NOMO-1 treated with dmso at 0.1 percent for 144 hours (cell line): ENCODE results near the gene UGT1A3.
"Not testable (repeated sequence)": the region's sequence is repeated elsewhere in the genome, so short reads cannot be mapped to it uniquely, and the experiment has no call there.

Experiments used
- DNase-seq: peaks from one replicate; lab custom pipeline; 2025; ENCODE audit not compliant: unreplicated experiment; lab: John Stamatoyannopoulos, UW

Gene UGT1A3

DNA sequence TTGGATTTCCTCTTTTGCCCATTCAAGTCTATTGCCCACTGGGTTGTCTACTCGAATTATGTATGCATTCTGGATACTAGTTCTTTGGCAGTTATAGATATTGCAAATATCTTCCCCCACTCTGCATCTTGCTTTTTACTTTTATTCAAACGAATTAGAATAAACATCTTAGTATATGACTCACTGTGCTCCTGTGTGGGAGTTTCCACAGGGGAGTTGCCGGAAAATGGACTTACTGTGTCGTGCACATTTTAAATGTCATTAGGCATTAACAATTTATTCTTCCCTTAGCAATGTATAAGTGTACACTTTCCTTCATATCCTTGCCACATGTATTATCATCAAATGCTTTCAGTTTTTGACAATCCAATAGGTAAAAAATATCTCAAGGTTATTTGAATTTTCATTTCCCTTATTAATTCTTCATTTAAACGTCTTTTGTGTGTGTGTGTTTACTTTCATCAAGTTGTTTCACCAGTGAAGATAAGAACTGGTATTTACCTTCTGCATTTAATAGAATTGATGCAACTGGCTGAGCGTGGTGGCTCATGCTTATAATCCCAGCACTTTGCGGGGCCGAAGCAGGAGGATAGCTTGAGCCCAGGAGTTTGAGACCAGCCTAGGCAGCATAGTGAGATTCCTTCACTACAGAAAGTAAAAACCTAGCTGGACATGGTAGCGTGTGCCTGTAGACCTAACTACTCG is 20.8 kb upstream of the UGT1A3 start:
- DNase-seq = no peak

DNA sequence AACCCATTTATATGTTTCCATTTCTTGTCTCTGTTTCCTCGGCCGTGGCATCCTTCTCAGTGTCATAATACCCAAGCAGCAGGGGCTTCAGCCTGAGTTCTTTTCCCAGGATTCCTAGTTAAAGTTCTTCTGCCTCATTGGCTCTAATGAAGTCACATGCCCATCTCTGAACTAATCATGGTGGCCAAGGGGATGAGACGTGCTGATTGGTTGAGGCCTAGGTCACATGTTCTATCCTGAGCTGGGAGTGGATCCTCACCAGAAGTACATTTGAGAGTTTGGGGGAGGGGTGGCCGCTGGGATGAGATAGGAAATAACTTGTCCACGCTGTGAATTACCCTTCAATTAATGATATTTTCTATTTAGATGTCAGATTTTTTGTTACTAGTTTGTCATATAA is 19.9 kb upstream of the UGT1A3 start:
- no peak for DNase-seq

DNA sequence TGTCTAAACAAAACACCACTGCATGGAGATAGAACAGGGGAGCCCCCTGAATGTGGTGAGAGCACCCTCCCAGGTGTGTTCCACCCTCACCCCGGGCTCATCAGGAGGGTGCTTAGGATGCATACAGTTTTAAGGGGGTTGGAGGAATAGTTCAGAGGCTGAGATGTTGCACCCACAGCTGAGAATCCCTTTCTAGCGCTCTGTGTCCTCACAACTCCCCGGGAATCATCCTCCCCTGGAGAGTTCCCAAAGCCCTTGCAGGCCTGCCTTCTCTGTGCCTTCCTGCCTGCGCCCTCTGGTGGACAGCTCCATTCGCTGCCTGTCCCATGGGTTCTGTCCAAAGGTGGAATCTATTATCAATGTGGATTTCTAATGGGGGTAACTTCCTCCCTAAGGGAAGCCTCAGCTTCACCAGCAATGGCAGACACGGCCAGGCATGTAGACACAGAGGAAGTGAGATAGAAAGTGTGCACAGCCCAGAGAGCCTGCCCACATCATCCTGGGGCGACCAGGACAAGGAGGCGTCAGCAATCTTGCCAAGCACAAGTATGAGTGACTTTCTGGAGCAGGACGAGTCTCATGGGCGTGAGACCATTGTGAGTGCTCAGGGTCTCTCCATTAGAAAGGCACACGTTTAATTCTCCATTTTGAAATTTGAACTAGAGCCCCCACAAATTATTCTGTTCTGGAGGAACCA is 17.4 kb upstream of the UGT1A3 start:
- DNase-seq = no peak

DNA sequence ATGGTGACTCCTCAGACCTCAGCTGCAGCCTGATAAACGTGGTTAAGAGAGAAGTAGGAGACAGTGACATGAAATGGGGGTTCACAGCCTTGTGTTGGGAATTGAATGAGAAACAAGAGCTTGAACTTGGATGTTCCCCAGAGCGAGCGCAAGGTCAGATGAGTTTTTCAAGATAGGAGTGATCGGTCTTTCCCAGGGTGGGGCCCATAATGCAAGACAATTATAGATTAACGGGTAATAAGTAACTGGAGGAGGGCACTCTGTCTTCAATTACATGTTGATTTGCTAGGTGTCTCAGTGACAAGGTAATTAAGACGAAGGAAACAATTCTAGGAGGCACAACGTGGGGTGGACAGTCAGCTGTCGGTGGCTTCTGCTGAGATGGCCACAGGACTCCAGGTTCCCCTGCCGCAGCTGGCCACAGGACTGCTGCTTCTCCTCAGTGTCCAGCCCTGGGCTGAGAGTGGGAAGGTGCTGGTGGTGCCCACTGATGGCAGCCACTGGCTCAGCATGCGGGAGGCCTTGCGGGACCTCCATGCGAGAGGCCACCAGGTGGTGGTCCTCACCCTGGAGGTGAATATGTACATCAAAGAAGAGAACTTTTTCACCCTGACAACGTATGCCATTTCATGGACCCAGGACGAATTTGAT is 16.1 kb upstream of the UGT1A3 start, which contains the start of gene UGT1A5:
TSS of gene UGT1A5 (plus strand) at position 297 of the 651 bp plus-strand sequence. CDS start at position 382, 85 bp downstream.
- no peak for DNase-seq

DNA sequence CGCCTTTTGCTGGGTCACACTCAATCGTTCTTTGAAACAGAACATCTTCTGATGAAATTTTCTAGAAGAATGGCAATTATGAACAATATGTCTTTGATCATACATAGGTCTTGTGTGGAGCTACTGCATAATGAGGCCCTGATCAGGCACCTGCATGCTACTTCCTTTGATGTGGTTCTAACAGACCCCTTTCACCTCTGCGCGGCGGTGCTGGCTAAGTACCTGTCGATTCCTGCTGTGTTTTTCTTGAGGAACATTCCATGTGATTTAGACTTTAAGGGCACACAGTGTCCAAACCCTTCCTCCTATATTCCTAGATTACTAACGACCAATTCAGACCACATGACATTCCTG is 15.6 kb upstream of the UGT1A3 start:
- no peak for DNase-seq

DNA sequence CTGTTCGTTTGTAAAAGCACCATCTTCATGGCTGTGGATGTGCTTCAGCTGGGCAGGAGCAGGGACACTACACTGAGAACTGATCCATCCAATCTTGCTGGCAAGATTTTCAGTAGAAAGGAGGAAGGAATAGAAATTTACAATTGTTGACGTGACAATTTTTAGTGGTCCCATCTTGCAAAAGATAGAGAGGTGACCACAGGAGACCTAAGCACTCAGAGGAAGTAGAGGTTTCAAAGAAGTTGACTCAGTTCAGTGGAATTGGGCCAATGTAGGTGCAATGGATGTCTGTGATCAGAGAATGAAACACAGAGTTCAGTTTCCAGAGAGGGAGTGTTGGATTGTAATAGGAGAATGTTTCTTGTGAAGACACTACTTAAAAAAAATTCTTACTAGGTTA is 14.7 kb upstream of the UGT1A3 start:
- DNase-seq = no peak

DNA sequence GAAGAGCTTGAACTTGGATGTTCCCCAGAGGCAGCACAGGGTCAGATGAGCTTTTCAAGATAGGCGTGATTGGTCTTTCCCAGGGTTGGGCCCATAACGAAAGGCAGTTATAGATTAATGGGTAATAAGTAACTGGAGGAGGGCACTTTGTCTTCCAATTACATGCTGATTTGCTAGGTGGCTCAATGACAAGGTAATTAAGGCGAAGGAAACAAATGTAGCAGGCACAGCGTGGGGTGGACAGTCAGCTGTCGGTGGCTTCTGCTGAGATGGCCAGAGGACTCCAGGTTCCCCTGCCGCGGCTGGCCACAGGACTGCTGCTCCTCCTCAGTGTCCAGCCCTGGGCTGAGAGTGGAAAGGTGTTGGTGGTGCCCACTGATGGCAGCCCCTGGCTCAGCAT is 10.3 kb upstream of the UGT1A3 start, which contains the start of gene UGT1A4:
TSS of gene UGT1A4 (plus strand) at position 185 of the 400 bp plus-strand sequence. CDS start at position 270, 85 bp downstream.
- DNase-seq = no peak

DNA sequence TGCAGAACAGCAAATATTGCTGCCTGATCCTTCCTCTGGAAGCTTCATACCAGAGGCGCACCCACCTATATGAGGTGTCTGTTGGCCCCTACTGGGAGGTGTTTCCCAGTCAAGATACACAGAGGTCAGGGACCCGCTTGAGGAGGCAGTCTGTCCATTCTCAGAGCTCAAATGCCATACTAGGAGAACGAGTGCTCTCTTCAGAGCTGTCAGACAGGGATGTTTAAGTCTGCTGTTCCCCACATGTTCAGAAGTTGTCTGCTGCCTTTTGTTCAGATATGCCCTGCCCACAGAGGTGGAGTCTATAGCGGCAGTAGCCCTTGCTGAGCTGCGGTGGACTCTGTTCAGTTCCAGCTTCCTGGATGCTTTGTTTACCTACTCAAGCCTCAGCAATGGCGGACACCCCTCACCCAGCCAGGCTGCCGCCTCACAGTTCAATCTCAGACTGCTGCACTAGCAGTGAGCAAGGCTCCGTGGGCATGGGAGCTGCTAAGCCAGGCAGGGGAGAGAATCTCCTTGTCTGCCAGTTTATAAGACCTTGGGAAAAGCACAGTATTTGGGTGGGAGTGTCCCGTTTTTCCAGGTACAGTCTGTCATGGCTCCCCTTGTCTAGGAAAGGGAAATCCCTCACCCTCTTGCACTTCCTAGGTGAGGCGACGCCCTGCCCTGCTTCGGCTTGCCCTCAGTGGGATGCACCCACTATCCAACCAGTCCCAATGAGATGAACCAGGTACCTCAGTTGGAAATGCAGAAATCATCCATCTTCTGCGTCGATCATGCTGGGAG is 8.2 kb downstream of the UGT1A3 start:
- DNase-seq = not testable (repeated sequence)

DNA sequence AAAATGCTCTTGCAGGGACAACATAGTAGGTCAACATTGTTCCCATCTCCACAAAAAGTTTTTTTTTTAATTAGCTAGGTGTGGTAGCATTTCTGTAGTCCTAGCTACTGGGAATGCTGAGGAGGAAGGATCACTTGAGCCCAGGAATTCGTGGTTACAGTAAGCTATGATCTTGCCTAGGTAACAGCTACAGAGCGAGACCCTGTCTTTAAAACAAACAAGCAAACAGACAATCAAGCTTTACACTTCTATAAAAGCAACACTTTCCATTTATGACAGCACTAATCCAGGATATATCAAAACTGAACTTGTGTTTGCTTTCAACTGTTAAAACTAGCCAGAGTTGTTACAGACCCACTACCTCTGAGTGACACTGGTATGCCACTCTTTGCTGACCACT is 12.0 kb downstream of the UGT1A3 start:
- DNase-seq = no peak

DNA sequence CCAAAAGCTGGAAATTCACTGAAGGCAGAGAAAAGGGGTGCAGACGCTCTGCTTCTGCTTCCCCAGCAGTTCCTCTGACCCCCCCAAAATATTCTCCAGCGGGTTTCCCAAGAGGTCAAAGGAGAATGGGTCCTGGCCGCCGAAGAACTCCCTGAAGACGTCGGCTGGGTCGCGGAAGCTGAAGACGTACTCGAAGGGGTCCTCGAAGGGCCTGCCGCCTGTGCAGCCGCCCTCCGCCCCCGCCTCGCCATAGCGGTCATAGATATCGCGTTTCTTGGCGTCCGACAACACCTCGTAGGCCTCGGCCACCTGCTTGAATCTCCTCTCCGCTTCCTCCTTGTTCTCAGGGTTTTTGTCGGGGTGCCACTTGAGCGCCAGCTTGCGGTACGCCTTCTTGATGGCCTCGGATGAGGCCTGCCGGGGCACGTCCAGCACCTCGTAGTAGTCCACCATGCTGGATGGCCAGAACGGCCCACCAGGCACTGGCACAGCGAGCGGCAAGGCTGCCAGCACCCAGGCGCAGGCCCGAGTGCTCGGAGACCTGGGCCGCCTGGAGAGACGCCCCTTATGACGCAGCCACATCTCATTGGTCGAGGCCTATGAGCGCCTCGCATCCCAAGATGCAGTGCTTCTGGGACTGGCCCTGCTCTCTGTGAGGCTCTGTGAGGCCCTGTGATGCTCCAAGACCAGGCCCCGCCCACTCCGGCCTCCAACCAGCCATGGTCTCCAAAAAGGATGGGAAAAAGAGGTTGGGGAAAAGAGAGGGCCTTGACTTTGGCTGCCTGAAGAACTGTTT is 14.8 kb downstream of the UGT1A3 start:
- DNase-seq = no peak

DNA sequence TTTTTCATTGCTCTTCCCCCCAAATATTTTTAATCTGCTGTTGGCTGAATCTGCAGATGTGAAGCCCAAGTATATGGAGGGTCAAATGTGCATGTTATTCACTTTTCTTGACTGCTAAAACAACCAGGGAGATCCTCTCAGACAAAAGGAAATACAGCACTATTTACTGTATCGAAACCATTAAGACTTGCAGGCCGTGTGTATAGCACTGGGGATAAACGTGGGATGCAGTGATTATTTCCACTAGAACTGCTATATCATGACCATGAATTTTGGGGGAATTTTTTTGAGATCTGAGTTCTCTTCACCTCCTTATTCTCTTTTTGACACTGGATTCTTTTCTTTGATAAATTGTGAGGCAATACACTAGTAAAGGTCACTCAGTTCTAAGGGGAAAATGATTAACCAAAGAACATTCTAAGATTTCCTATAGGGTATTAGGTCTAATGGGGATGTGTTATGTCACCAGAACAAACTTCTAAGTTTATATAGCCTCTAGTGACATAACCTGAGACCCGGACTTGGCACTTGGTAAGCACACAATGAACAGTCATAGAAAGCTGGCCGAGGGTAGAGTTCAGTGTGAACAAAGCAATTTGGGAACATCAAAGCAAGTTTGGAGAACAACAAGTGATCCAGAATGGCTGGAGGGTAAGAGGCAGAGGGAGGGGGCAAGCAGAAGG is 16.4 kb downstream of the UGT1A3 start:
- DNase-seq = no peak

DNA sequence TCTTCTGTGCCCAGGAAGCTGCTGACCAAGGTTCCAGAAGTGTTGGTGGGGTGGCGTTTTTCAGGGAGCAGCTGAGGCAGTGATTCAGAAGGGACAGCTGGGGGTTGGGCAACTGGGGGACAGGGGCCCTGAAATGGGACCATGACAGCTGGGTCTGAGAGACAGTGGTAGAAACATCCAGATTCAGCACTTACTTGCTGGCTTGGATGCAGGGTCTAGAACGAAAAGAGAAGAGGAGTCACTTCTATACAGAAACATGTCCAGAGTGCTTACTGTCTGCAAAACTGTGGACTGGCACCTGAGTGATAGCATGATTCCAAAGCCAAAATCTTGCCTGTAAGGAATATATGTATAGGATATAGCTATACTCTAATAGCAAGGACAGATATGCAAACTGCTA is 17.0 kb downstream of the UGT1A3 start:
- DNase-seq = not testable (repeated sequence)

DNA sequence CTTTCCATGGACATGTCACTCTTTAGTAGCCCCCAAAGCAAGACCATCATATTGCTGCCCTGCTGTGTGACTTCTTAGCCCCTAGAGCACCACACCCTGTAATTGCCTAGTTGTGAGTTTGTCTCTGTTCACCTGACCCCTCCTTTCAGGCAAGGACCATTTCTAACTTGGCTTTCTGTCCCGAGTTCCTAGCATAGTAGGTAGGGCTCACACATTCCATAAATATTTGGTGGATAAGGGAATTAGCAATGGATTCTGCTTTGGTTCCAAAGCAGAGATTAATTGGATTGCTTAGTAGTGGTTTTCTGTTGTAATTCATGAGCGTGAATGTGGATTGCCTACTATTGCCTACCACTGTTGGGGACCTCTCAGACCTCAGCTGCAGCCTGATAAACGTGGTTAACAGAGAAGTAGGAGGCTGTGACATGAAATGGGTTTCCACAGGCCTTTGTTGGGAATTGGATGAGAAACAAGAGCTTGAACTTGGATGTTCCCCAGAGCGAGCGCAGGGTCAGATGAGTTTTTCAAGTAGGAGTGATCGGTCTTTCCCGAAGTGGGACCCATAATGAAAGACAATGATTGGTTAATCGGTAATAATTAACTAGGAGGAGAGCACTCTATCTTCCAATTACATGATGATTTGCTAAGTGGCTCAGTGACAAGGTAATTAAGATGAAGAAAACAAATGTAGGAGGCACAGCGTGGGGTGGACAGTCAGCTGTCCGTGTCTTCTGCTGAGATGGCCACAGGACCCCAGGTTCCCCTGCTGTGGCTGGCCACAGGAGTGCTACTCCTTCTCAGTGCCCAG is 17.8 kb downstream of the UGT1A3 start:
- no peak for DNase-seq

DNA sequence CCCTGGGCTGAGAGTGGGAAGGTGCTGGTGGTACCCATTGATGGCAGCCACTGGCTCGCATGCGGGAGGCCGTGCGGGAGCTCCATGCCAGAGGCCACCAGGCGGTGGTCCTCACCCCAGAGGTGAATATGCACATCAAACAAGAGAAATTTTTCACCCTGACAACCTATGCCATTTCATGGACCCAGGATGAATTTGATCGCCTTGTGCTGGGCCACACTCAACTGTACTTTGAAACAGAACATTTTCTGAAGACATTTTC is 18.4 kb downstream of the UGT1A3 start:
- DNase-seq = no peak

DNA sequence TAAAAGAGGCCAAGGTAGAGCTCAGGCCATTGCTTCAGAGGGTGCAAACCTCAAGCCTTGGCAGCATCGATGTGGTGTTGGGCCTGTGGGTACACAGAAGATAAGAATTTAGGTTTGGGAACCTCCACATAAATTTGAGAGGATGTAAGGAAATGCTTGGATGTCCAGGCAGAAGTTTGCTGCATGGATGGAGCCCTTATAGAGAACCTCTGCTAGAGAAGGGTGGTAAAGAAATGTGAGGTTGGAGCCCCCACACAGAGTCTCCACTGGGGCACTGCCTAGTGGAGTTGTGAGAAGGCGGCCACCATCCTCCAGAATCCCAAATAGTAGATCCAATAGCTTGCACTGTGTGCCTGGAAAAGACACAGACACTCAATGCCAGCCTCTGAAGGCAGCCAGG is 21.8 kb downstream of the UGT1A3 start:
- DNase-seq = not testable (repeated sequence)

DNA sequence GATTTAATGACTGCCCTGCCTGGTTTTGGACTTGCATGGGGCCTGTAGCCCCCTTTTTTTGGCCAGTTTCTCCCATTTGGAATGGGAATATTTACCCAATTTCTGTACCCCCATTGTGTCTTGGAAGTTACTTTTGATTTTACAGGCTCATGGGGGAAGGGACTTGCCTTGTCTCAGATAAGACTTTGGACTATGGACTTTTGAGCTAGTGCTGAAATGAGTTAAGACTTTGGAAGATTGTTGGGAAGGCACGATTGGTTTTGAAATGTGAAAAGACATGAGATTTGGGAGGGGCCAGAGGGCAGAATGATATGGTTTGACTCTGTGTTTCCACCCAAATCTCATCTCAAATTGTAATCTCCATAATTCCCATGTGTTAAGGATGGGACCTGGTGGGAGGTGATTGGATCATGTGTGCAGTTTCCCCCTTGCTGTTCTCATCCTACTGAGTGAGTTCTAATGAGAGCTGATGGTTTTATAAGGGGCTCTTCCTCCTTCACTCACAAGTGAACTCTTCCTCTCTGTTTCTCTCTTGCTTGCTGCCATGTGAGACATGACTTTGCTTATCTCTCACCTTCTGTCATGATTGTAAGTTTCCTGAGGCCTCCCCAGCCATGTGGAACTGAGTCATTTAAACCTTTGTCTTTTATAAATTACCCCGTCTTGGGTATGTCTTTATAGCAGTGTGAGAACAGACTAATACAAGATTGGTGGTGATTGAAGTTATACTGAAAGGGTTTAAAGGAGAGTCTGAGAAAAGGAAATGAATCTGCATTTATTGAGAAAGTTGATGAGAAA is 22.6 kb downstream of the UGT1A3 start:
- DNase-seq = not testable (repeated sequence)

DNA sequence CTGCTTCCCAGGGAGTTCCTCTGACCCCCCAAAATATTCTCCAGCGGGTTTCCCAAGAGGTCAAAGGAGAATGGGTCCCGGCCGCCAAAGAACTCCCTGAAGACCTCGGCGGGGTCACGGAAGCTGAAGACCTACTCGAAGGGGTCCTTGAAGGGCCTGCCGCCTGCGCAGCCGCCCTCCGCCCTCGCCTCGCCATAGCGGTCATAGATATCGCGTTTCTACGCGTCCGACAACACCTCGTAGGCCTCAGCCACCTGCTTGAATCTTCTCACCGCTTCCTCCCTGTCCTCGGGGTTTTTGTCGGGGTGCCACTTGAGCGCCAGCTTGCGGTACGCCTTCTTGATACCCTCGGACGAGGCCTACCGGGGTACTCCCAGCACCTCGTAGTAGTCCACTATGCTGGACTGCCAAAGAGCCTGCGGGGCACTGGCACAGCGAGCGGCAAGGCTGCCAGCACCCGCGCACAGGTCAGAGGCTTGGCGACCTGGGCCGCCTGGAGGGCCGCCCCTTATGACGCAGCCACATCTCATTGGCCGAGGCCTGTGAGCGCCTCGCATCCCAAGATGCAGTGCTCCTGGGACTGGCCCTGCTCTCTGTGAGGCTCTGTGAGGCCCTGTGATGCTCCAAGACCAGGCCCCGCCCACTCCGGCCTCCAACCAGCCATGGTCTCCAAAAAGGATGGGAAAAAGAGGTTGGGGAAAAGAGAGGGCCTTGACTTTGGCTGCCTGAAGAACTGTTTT is 26.2 kb downstream of the UGT1A3 start:
- DNase-seq = no peak
